ENCODE data around the gene IFTAP. TPM values are rescaled to one million over a fixed set of nuclear protein-coding genes. Genes with fewer than 3 reads are reported as not detected.

IFTAP gene
- total RNA-seq (2016; rRNA removed; fragmentation: Illumina TruSeq; extraction: Trizol) = 29.4 and 40.4 TPM in 2 replicates
- 22.9 and 24.9 TPM in 2 replicates for total RNA-seq (2016; cell fraction: cytosol; rRNA removed; fragmentation: Illumina TruSeq; extraction: Trizol; ENCODE audit: low read depth)
- 30.1 and 40.0 TPM in 2 replicates for total RNA-seq (2016; cell fraction: insoluble cytoplasmic fraction; rRNA removed; fragmentation: Illumina TruSeq; extraction: Trizol)
- 29.7 and 32.1 TPM in 2 replicates for total RNA-seq (2016; cell fraction: membrane; rRNA removed; fragmentation: Illumina TruSeq; extraction: Trizol)
- total RNA-seq (2016; cell fraction: nucleus; rRNA removed; fragmentation: Illumina TruSeq; extraction: Trizol) = 14.4 and 16.5 TPM in 2 replicates
- polyA plus RNA-seq (2011; rRNA removed) = 10.3 and 11.3 TPM in 2 replicates
- 6.6 and 13.0 TPM in 2 replicates for polyA plus RNA-seq (2011; cell fraction: cytosol; rRNA removed)
- 2.4 and 3.9 TPM in 2 replicates for polyA plus RNA-seq (2011; cell fraction: nucleus; rRNA removed)
- polyA plus RNA-seq (2012) = 16.1 and 16.6 TPM in 2 replicates
- polyA plus RNA-seq (2016; cell fraction: cytosol; fragmentation: Illumina TruSeq; extraction: Trizol; ENCODE audit: low read depth) = 23.5 and 24.9 TPM in 2 replicates
- 36.2 and 42.7 TPM in 2 replicates for polyA plus RNA-seq (2016; cell fraction: insoluble cytoplasmic fraction; fragmentation: Illumina TruSeq; extraction: Trizol; ENCODE audit: low read depth)
- polyA plus RNA-seq (2016; cell fraction: membrane; fragmentation: Illumina TruSeq; extraction: Trizol; ENCODE audit: low read depth) = 25.9 and 31.3 TPM in 2 replicates
- polyA plus RNA-seq (2016; cell fraction: nucleus; fragmentation: Illumina TruSeq; extraction: Trizol; ENCODE audit: insufficient read depth, low read depth) = 16.8 and 20.8 TPM in 2 replicates
- polyA minus RNA-seq (2011; rRNA and poly(A)+ RNA removed; ENCODE audit: low replicate concordance) = 0.36 and 1.2 TPM in 2 replicates
- 2.8 and 3.3 TPM in 2 replicates for polyA minus RNA-seq (2011; cell fraction: cytosol; rRNA and poly(A)+ RNA removed)
- polyA minus RNA-seq (2011; cell fraction: nucleus; rRNA and poly(A)+ RNA removed) = 9.0 and 11.3 TPM in 2 replicates
- Bru-seq, nascent RNA = percentile 43 among the genes with signal in this experiment
- percentile 35 among the genes with signal in this experiment for BruChase-seq, experiment 1, labeled RNA remaining after a 6-hour chase
- percentile 36 among the genes with signal in this experiment for BruChase-seq, experiment 2, labeled RNA remaining after a 2-hour chase
- long read RNA-seq, experiment 1, transcript C11orf74-211 (6 exons, 937 nt) = minor isoform, 5 of 19 reads
- long read RNA-seq, experiment 1, transcript C11orf74-201 (6 exons, 863 nt) = major isoform, 8 of 19 reads
- long read RNA-seq, experiment 1, partial matches to known transcripts = 0 of 19 reads
- long read RNA-seq, experiment 1, other reads (novel, unspliced or antisense) = 2 of 19 reads
- long read RNA-seq, experiment 2, transcript C11orf74-203 (6 exons, 1,062 nt) = minor isoform, 7 of 27 reads
- long read RNA-seq, experiment 2, transcript C11orf74-208 (6 exons, 694 nt) = minor isoform, 5 of 27 reads
- long read RNA-seq, experiment 2, transcript C11orf74-201 (6 exons, 863 nt) = major isoform, 8 of 27 reads
- long read RNA-seq, experiment 2, partial matches to known transcripts = 1 of 27 reads
- long read RNA-seq, experiment 2, other reads (novel, unspliced or antisense) = 1 of 27 reads

- Histone ChIP-seq H2AFZ (ENCODE audit: low read length) (peak within 1 kb of the TSS; percentile 99), H3K36me3 (replicated peaks in 1 of 2; ENCODE audit: control insufficient read depth in 1 of 2, insufficient read depth in 2 of 2, low read length in 2 of 2) (no peaks in the 10 kb centered on the region), H3K4me3 (replicated peaks in 1 of 3; ENCODE audit: insufficient read depth in 1 of 3, low read depth in 2 of 3, low read length in 3 of 3) (peak within 1 kb of the TSS; percentile 68 to 85 (median 84)), H3K9me3 (ENCODE audit: low read length) (no peaks in the 10 kb centered on the region), H3K4me2 (ENCODE audit: low read depth, low read length) (peak within 1 kb of the TSS; percentile 73), H3K9ac (ENCODE audit: insufficient read depth, low read depth, low read length) (peak within 1 kb of the TSS; percentile 67), H3K27ac (ENCODE audit: extremely low read length, insufficient read depth, low read length) (peak within 1 kb of the TSS; percentile 61), H4K20me1 (ENCODE audit: insufficient read depth, low read length) (no peaks in the 10 kb centered on the region), H3K79me2 (ENCODE audit: insufficient read depth, low read length) (no peaks in the 10 kb centered on the region), H3K4me1 (ENCODE audit: insufficient read depth, low read length) (peaks cover 14% of the 10 kb centered on the region; the same call in 1 of the 2 replicates), H3K27me3 (ENCODE audit: control insufficient read depth in 1 of 2, insufficient read depth in 2 of 2, low read length in 2 of 2) (peaks cover 0 to 3% of the 10 kb centered on the region in 2 experiments; a peak in 1 of 5 replicates)
- WGBS (ENCODE audit: low lambda C conversion rate) = 2% methylated on average over 20 of the region's 29 CpGs
- peak; percentile 99 for ATAC-seq
- POLR2A ChIA-PET = interaction anchor here (1.0 kb wide), 1 partner anchor 85 kb away, joined by 4 read pairs; the partner anchor contains the start of gene TRAF6
- TSS peak; percentile 76 for BruUV-seq (replicated peaks)
- CTCF ChIA-PET (ENCODE audit: low intra/inter-chr PET ratio, low total read pairs) = no interaction called here
- in situ Hi-C loops (cut with HindIII; ENCODE audit: extremely low pct_ligation_motif_present, low pct_unique_long_range_greater_than_20kb) = no loop called here
- DNase-seq (ENCODE audit: low spot score) = peak; percentile 90
- peak; percentile 92 for FAIRE-seq
- intact Hi-C loops (cut with micrococcal nuclease; ENCODE audit: unreplicated experiment) = no loop called here
- TF ChIP-seq ELF4 (CRISPR knock-in tag; IDR thresholded peaks at IDR 0.05; ENCODE audit: borderline replicate concordance) (0 out of 2 replicates have a peak, but pooled peaks have one; percentile 55), TGIF2 (CRISPR knock-in tag; IDR thresholded peaks at IDR 0.05) (peak; percentile 64), ZNF33A (CRISPR knock-in tag; IDR thresholded peaks at IDR 0.05; ENCODE audit: borderline replicate concordance) (peak; percentile 79; the same call in 1 of the 2 replicates), KDM5A (IDR thresholded peaks at IDR 0.05; ENCODE audit: borderline replicate concordance, low read length) (peak; percentile 94), RCOR2 (CRISPR knock-in tag; IDR thresholded peaks at IDR 0.05) (no peak), FOXA3 (CRISPR knock-in tag; IDR thresholded peaks at IDR 0.05) (peak; percentile 53; the same call in 1 of the 2 replicates), KLF9 (CRISPR knock-in tag; IDR thresholded peaks at IDR 0.05; ENCODE audit: low read depth) (0 out of 2 replicates have a peak, but pooled peaks have one; percentile 22), ZNF335 (CRISPR knock-in tag; IDR thresholded peaks at IDR 0.05) (no peak), KDM3A (CRISPR knock-in tag; IDR thresholded peaks at IDR 0.05; ENCODE audit: low read depth) (peak; percentile 59; the same call in 1 of the 2 replicates), ZNF530 (CRISPR knock-in tag; IDR thresholded peaks at IDR 0.05; ENCODE audit: low read depth) (no peak), GATAD1 (CRISPR knock-in tag; IDR thresholded peaks at IDR 0.05) (peak; percentile 95), REST (IDR thresholded peaks at IDR 0.05; ENCODE audit: borderline replicate concordance in 1 of 2, low read depth in 1 of 2, low read length in 2 of 2) (no peak), ATF5 (CRISPR knock-in tag; IDR thresholded peaks at IDR 0.05; ENCODE audit: low read depth) (no peak), ERF (CRISPR knock-in tag; IDR thresholded peaks at IDR 0.05) (peak; percentile 47; the same call in 1 of the 2 replicates)
These were observed at the start of gene IFTAP for GRCh38 chr11:36594316-36594989. TSS of gene IFTAP (plus strand) at chr11:36594502. CDS start at chr11:36610104, 15,602 bp downstream.

All from HepG2 (cell line).